Measurements from ENCODE around the gene EEF1AKMT1. TPM values are rescaled to one million over a fixed set of nuclear protein-coding genes. Genes with fewer than 3 reads are reported as not detected.

The EEF1AKMT1 gene
- total RNA-seq, 1 experiment from 2014 or later = 16.5 TPM

DNA sequence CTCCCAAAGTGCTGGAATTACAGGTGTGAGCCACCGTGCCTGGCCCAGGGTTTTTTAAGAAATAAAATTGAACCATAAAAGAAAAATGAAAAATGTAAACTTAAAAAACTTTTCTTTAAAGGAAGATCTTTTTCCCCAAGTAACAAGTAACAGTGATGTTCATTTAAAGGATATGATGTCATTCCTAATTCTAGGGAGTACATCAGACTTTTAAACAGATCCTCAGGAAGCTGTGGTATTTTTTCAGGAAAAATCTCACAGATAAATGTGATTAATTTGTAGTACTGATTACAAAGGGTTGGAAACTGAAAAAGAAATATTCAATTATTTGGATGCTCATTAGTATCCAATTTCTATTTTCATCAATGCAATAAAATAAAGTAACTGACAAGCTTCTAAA, 14.6 kb upstream of the EEF1AKMT1 start:
- no TSS peak for BruUV-seq (replicated peaks)

DNA sequence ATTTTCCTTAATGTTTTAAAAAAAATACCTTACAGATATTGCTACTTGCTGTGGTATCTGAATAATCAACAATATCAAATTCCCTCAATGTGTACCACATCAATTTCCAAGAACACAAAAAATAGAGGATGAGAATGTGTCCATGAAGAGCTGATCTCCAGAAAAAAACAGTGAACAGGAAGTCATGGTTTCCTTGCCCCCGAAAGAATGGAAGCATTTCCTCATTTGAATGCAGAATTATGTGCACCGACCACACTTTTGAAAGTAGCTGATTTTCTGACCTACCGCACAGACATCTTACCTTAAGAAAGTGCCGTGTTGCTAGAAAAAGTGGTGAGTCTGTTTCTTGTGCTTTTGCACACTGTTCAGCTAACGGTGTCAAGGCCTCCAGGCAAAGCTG, 13.4 kb upstream of the EEF1AKMT1 start:
- intact Hi-C loops (cut with micrococcal nuclease) = no loop called here
- Mint-ChIP-seq H3K27me3 (ENCODE audit: insufficient read depth, unreplicated experiment) (no peaks in the 10 kb centered on the region), H3K4me1 (ENCODE audit: insufficient read depth, unreplicated experiment) (peaks cover 6% of the 10 kb centered on the region), H3K27ac (ENCODE audit: low read depth, unreplicated experiment) (no peak overlapping the region), H3K4me3 (ENCODE audit: unreplicated experiment) (no peak overlapping the region), H3K9me3 (ENCODE audit: unreplicated experiment) (no peaks in the 10 kb centered on the region), H3K36me3 (ENCODE audit: insufficient read depth, unreplicated experiment) (peaks cover 67% of the 10 kb centered on the region)
- POLR2A ChIA-PET = interaction anchor here (0.6 to 1.6 kb wide), 2 partner anchors 12 to 14 kb away, joined by 3 to 6 read pairs; partner anchors contain the start of gene EEF1AKMT1
- CTCF ChIA-PET = interaction anchor here (0.7 to 1.2 kb wide), 6 partner anchors 34 to 690 kb away, joined by 3 to 5 read pairs (median 3); no protein-coding TSS in a partner anchor
- TF ChIP-seq, protein P1, sequence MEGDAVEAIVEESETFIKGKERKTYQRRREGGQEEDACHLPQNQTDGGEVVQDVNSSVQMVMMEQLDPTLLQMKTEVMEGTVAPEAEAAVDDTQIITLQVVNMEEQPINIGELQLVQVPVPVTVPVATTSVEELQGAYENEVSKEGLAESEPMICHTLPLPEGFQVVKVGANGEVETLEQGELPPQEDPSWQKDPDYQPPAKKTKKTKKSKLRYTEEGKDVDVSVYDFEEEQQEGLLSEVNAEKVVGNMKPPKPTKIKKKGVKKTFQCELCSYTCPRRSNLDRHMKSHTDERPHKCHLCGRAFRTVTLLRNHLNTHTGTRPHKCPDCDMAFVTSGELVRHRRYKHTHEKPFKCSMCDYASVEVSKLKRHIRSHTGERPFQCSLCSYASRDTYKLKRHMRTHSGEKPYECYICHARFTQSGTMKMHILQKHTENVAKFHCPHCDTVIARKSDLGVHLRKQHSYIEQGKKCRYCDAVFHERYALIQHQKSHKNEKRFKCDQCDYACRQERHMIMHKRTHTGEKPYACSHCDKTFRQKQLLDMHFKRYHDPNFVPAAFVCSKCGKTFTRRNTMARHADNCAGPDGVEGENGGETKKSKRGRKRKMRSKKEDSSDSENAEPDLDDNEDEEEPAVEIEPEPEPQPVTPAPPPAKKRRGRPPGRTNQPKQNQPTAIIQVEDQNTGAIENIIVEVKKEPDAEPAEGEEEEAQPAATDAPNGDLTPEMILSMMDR (IDR thresholded peaks at IDR 0.05; ENCODE audit: unreplicated experiment) = no peak
- BruUV-seq (replicated peaks) = no TSS peak
- DNase-seq (ENCODE audit: unreplicated experiment) = no peak

More for the DNA sequence above, 14.6 kb upstream of the EEF1AKMT1 start:
- H3K27ac Mint-ChIP-seq (ENCODE audit: low read depth, unreplicated experiment) = no peak overlapping the region
- no peak for DNase-seq (ENCODE audit: unreplicated experiment)
- H3K9me3 Mint-ChIP-seq (ENCODE audit: unreplicated experiment) = no peaks in the 10 kb centered on the region
- TF ChIP-seq, protein P1 (IDR thresholded peaks at IDR 0.05; ENCODE audit: unreplicated experiment) = no peak
- peaks cover 66% of the 10 kb centered on the region for H3K36me3 Mint-ChIP-seq (ENCODE audit: insufficient read depth, unreplicated experiment)
- H3K27me3 Mint-ChIP-seq (ENCODE audit: insufficient read depth, unreplicated experiment) = no peaks in the 10 kb centered on the region
- H3K4me1 Mint-ChIP-seq (ENCODE audit: insufficient read depth, unreplicated experiment) = peaks cover 6% of the 10 kb centered on the region
- H3K4me3 Mint-ChIP-seq (ENCODE audit: unreplicated experiment) = no peak overlapping the region
- ChIA-PET POLR2A (interaction anchor here (0.7 kb wide), 1 partner anchor 8 kb away, joined by 3 read pairs; no protein-coding TSS in a partner anchor), CTCF (interaction anchor here (0.6 kb wide), 1 partner anchor 40 kb away, joined by 3 read pairs; no protein-coding TSS in a partner anchor)
- intact Hi-C loops (cut with micrococcal nuclease) = no loop called here

DNA sequence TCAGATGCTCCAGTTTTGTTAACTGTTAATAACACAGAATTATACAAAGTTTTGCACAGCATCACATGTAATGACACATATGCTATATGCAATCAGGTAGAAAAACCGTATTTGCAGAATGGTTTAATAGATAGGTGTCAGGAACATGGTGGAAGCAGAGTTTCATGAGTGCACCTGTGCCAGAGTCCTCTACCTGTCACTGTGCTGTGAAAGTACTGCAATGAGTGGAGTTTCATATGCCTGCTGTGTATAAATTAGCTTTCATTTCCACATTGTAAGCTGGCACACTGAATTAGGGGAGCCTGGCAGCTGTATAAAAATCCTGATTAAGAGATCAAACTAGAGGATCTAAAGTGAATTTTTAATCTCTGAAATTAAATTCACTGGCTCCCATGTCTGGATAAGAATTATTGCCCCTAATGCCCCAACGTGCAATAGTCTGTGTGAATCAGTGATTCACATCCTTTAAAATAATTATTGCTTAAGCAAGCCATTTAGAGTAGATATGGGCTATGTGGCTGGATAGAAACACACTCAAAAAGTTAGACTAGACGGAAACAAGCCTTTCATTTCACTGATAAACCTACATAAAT, 8.5 kb upstream of the EEF1AKMT1 start:
- BruUV-seq (replicated peaks) = TSS peak; percentile 7
- Mint-ChIP-seq H3K4me1 (ENCODE audit: insufficient read depth, unreplicated experiment) (no peaks in the 10 kb centered on the region), H3K27me3 (ENCODE audit: insufficient read depth, unreplicated experiment) (no peaks in the 10 kb centered on the region), H3K36me3 (ENCODE audit: insufficient read depth, unreplicated experiment) (peaks cover 52% of the 10 kb centered on the region), H3K27ac (ENCODE audit: low read depth, unreplicated experiment) (no peak overlapping the region), H3K9me3 (ENCODE audit: unreplicated experiment) (no peaks in the 10 kb centered on the region), H3K4me3 (ENCODE audit: unreplicated experiment) (no peak overlapping the region)
- intact Hi-C loops (cut with micrococcal nuclease) = no loop called here
- no peak for DNase-seq (ENCODE audit: unreplicated experiment)
- TF ChIP-seq, protein P1 (IDR thresholded peaks at IDR 0.05; ENCODE audit: unreplicated experiment) = no peak
- ChIA-PET CTCF (interaction anchor here (0.6 to 1.4 kb wide), 2 partner anchors 46 to 600 kb away, joined by 3 to 4 read pairs; no protein-coding TSS in a partner anchor), POLR2A (interaction anchor here (3.7 kb wide), 1 partner anchor 9 kb away, joined by 14 read pairs; the partner anchor contains the start of gene EEF1AKMT1)

DNA sequence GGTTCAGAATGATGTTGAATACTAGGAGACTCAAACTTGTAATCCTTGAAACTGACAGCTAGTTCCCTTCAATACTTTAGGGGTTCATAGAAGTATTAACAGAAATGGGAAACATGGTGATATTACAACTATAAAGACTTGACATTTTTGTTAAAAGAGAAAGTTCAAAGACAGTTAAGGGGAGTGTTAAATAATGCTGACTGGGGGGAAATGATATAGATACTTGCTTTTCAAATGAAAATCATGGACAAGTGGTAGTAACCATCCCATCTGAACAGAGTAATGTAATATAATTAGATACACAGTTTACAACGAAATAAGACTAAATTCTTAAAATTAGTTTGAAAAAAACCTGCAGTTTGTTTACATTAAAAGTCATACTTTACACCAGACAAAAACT, 6.6 kb upstream of the EEF1AKMT1 start:
- ChIA-PET POLR2A (interaction anchor here (0.5 to 1.0 kb wide), 3 partner anchors 18 to 396 kb away, joined by 3 read pairs; partner anchors contain the start of genes MRPL57 and SKA3), CTCF (interaction anchor here (0.6 to 1.0 kb wide), 2 partner anchors 49 to 64 kb away, joined by 3 read pairs; no protein-coding TSS in a partner anchor)
- Mint-ChIP-seq H3K36me3 (ENCODE audit: insufficient read depth, unreplicated experiment) (peaks cover 52% of the 10 kb centered on the region), H3K27me3 (ENCODE audit: insufficient read depth, unreplicated experiment) (no peaks in the 10 kb centered on the region), H3K9me3 (ENCODE audit: unreplicated experiment) (no peaks in the 10 kb centered on the region), H3K4me1 (ENCODE audit: insufficient read depth, unreplicated experiment) (no peaks in the 10 kb centered on the region), H3K4me3 (ENCODE audit: unreplicated experiment) (no peak overlapping the region), H3K27ac (ENCODE audit: low read depth, unreplicated experiment) (no peak overlapping the region)
- no TSS peak for BruUV-seq (replicated peaks)
- no peak for DNase-seq (ENCODE audit: unreplicated experiment)
- intact Hi-C loops (cut with micrococcal nuclease) = no loop called here
- TF ChIP-seq, protein P1 (IDR thresholded peaks at IDR 0.05; ENCODE audit: unreplicated experiment) = no peak

All from MCF 10A (cell line).